Measurements from ENCODE around the gene TIMM29.
A peak's percentile ranks its signal among the peaks of the same experiment; 100 is the strongest.
"Not testable (repeated sequence)": the region's sequence is repeated elsewhere in the genome, so short reads cannot be mapped to it uniquely, and the experiment has no call there.

The TIMM29 gene

DNA sequence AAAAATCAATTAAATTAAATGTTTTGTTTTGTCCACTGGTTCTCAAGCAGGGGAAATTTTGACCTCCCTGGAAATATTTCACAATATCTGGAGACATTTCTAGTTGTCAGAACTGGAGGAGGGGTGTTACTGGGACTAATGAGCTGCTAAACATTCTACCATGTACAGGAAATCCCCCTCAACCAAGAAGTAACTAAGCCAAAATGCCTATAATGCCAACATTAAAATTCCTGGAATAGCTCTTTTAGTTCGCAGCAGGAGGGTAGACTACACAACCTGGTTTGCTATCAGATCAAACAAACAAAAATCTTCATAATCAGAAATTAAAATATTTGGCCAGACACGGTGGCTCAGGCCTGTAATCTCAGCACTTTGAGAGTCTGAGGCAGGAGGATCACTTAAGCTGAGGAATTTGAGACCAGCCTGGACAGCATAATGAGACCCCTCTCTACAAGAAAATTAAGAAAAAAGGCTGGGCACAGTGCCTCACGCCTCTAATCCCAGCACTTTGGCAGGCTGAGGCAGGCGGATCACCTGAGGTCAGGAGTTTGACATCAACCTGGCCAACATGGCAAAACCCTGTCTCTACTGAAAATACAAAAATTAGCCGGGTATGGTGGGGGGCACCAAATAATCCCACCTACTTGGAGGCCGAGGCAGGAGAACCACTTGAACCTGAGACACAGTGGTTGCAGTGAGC is 18.5 kb downstream of the TIMM29 start:
- no peak for DNase-seq

DNA sequence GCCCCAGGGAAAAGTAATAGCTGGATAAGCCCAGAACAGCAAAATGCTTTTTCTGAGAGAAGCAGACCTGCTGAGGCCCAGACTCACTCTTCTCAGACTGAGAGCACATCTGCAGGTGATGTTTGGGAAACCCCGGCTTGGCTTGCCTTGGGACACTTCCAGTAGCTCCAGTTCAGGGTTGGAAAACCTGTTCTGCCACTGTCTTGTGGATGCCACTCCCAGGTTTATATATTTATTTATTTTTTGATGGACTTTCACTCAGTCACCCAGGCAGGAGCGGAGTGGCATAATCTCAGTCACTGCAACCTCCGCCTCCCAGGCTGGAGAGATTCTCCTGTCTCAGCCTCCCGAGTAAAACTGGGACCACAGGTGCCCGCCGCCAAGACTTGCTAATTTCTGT is 24.2 kb downstream of the TIMM29 start:
- no peak for DNase-seq

DNA sequence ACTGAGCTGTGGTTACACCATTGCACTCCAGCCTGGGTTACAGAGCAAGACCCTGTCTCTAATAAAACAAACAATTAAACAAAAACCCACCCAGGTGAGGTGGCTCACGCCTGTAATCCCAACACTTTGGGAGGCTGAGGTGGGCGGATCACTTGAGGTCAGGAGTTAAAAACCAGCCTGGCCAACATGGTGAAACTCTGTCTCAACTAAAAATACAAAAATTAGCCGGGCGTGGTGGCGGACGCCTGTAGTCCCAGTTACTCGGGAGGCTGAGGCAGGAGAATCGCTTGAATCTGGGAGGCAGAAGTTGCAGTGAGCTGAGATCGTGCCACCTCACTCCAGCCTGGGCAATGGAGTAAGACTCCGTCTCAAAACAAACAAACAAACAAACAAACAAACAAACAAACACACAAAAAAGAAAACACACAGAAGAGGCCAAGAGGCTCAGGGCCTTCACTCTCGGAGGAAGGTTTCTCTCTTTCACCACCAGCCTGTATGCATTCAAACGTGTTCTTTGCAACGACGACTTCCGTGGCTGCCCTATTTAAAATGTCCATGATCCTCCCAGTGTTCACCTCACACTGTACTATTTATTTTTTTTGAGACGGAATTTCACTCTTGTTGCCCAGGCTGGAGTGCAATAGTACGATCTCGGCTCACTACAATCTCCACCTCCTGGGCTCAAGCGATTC is 30.8 kb downstream of the TIMM29 start:
- DNase-seq, result not testable (repeated sequence)

DNA sequence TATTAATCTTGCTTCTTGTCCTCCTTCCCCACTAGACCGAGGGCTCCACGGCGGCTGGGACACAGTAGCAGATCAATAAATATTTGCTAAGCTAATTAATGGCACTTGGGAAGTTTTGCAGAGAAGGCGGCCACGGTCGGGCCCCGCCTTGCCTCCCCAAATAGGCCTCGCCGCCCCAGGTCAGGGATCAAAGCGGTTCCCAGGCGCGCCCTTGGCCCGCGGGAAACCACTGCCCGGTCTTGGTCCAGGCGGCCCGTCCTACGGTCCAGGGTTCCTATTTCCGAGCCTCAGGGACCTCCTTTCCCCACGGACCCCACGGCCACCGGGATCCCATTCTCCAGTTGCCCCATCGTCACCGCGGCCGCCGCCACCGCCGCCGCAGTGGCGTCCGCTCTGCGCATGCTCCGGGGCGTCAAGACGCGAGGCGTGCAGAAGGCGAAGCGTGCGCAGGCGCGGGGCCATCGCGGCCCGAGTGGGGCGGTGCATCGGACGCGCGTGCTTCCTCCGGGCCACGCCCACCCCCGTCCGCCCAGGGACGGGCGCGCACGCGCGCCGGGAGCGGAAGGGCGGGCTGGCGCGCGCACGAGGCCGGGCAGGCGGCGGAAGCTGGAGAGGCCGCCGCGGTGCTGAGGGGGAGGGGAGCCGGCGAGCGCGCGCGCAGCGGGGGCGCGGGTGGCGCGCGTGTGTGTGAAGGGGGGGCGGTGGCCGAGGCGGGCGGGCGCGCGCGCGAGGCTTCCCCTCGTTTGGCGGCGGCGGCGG is 31.9 kb downstream of the TIMM29 start, which contains the start of gene SMARCA4:
TSS of gene SMARCA4 (plus strand) at position 717 of the 759 bp plus-strand sequence. CDS start 23,122 bp downstream, outside the sequence.
- DNase-seq, result peak; percentile 96

GRCh38 chr19:10961073-10961860 is 32.7 kb downstream of the TIMM29 start:
- peak; percentile 63 for DNase-seq

GRCh38 chr19:10962863-10963262 is 34.3 kb downstream of the TIMM29 start:
- no peak for DNase-seq

DNA sequence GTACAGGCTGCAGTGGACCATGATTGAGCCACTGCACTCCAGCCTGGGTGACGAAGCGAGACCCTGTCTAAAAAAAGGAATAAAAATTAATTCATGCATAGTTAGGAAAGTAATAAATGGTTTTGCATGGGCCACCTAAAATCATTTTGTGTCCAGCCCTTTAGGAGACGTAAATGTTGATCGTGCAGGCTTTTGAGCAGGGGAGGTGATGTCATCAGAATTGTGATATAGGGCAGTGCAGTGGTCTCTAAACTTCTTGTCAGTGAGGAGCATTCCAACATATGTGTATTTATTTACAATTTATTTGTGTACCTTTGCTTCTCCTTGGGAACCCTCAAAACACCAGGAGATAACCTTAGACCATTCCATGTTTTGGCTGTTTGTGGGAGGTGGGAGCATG is 35.3 kb downstream of the TIMM29 start:
- no peak for DNase-seq

DNA sequence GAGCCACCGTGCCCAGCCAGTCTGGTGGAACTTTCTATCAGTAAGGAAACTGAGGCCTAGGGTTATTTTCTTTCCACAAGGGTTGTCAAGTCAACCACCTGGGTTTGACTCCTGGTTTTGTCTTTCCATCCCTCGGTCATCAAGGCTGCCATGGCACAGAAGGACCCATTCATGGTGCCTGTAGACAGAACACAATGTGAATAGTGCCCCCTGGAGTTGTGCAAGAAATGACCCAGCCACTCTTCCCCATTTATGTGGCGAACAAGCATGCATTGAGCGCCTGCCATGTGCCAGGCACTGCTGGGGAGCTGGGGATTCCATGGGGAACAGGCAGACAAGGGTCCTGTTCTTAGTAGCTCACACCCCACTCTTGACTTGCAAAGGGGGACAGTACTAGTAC is 36.3 kb downstream of the TIMM29 start:
- no peak for DNase-seq

DNA sequence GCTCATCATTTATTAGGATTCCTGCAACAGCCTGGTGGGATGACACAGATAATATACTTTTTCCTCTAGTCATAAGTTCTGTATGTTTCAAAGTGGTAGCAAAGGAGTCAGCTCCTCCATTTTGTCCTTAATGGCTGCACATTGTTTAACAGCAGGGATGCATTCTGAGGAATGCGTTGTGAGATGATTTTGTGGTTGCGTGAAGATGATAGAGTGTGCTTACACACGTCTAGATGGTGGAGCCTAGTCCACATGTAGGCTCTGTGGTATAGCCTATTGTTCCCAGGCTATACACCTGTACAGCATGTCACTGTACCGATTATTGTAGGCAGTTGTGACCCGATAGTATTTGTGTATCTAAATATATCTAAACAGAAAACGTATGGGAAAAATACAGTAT is 36.8 kb downstream of the TIMM29 start:
- DNase-seq, result no peak

DNA sequence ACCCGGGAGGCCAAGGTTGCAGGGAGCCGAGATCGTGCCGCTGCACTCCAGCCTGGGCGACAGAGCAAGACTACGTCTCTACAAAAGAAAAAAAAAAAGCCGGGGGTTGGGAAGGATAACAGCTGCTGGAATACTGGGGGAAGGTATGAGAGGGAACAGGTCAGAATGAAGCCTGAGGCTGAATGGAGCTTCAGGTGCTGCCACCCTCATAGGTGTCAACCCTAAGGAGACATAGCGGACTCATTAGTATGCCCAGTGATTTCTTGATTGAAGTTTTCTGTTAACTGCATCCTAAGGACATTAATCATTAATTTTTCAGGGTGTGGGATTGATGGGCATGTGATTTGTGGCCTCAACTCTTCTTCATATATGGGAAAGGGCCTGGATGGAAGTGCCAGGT is 38.2 kb downstream of the TIMM29 start:
- no peak for DNase-seq

DNA sequence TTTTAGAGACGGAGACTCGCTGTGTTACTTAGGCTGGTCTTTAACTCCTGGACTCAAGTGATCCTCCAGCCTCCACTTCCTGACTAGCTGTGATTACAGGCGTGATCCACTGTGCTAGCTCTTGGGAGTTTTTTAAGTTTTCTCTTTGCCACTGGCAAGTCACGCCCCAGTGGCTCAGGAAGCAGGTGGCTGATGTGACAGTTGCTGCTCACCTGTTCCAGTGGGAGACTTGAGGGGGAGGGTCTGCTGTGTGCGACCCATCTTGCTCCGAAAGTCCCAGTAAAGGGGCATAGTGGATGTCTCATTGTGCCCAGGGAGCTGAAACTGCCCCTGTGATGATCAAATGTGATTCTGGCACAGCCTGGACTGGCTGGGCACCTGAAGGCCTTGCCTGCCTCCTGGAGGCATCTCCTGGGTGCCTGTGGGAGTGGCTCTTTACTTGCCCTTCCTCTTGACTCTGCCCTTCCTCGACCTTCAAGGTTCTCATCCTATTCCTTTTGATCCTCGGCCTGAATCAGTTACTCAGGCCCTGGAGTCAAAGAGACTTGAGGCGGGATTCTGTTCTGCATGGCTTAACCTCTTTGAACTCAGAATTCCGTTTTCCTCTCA is 40.0 kb downstream of the TIMM29 start:
- DNase-seq, result no peak

GRCh38 chr19:10971107-10971726 is 42.6 kb downstream of the TIMM29 start:
- no peak for DNase-seq

DNA sequence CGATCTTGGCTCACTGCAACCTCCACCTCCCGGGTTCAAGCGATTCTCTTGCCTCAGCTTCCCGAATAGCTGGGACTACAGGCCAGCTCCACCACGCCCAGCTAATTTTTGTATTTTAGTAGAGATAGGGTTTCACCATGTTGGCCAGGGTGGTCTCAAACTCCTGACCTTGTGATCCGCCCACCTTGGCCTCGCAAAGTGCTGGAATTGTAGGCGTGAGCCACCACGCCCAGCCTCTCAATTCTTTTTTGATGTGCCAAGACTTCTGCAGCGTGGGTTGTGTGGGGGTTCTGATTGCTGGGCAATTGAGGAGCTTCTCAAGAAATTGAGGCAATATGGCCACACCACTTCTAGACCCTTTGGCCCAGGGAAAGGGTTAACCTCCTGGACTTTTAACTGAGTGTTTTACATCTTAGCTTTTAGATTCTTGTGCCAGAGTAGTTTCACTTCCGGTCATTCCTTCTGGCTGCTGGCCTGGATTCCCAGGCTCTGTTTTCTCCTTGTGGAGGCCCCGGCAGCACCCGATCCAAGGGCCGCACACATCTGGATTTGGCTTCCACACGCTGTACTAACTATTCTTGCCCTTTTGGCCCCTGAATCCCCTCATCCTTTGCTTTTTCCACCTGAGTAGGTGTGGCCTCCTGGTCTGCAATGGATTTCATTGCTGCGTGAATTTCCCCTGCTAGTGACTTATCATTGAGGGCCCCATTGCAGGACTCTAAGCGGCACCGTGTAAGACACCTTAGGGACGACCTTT is 46.9 kb downstream of the TIMM29 start:
- no peak for DNase-seq

- DNase-seq, result no peak
These were observed 47.7 kb downstream of the TIMM29 start for GRCh38 chr19:10976131-10976892.

GRCh38 chr19:10977742-10978092 is 49.1 kb downstream of the TIMM29 start:
- no peak for DNase-seq
